Neural cell (in vitro differentiated cells): ENCODE data around the gene CCER1. TPM values are rescaled to one million over a fixed set of nuclear protein-coding genes. Genes with fewer than 3 reads are reported as not detected.

ENCODE experiments used
- H2AFZ ChIP-seq: fragments of 200-600, 300-800 bp; sonication (generic), shearing (Covaris generic); 2 replicates; pipeline ENCODE4 v1.6.0; 2014; ENCODE audit warnings: low read depth, mild to moderate bottlenecking, antibody characterized with exemption, low read length, moderate library complexity
- H3F3A ChIP-seq: fragments of 200-600 bp; shearing (Covaris generic); 2 replicates; pipeline ENCODE4 v1.6.1; 2016; ENCODE audit warnings: mild to moderate bottlenecking, moderate library complexity, mixed read lengths, antibody characterized with exemption, low read length; ENCODE audit not compliant: insufficient read depth, poor library complexity, severe bottlenecking
- H3K27ac ChIP-seq: fragments of 200-600, 300-800 bp; sonication (generic), shearing (Covaris generic); 2 replicates; pipeline ENCODE4 v1.5.1; 2014; ENCODE audit warnings: mild to moderate bottlenecking, low read length, moderate library complexity
- H3K27me3 ChIP-seq: fragments of 300-800, 200-600 bp; sonication (generic), shearing (Covaris generic); 2 replicates; pipeline ENCODE4 v1.6.0; 2014; ENCODE audit warnings: mild to moderate bottlenecking, low read depth, low read length, moderate library complexity; ENCODE audit not compliant: insufficient read depth
- H3K36me3 ChIP-seq: fragments of 300-800, 200-600 bp; sonication (generic), shearing (Covaris generic); 2 replicates; pipeline ENCODE4 v1.5.1; 2014; ENCODE audit warnings: mild to moderate bottlenecking, antibody characterized with exemption, low read length, moderate library complexity; ENCODE audit not compliant: insufficient read depth
- H3K4me2 ChIP-seq: fragments of 300-800, 200-600 bp; sonication (generic), shearing (Covaris generic); 2 replicates; pipeline ENCODE4 v1.6.0; 2014; ENCODE audit warnings: mild to moderate bottlenecking, low read length
- H3K4me3 ChIP-seq: fragments of 300-800, 200-600 bp; sonication (generic), shearing (Covaris generic); 2 replicates; pipeline ENCODE4 v1.5.1; 2014; ENCODE audit warnings: mild to moderate bottlenecking, low read length, moderate library complexity
- H3K79me2 ChIP-seq: fragments of 200-600 bp; shearing (Covaris generic); replicated peaks from 2 replicates; pipeline ENCODE4 v1.6.0; 2014; ENCODE audit warnings: mild to moderate bottlenecking, low read length, moderate library complexity; ENCODE audit not compliant: insufficient read depth
- H3K9ac ChIP-seq: fragments of 300-800, 200-600 bp; sonication (generic), shearing (Covaris generic); 2 replicates; pipeline ENCODE4 v1.6.1; 2016; ENCODE audit warnings: mild to moderate bottlenecking, low read length, mixed read lengths
- H3K9me2 ChIP-seq: fragments of 200-600 bp; shearing (Covaris generic); 2 replicates; pipeline ENCODE4 v1.6.1; 2016; ENCODE audit warnings: mild to moderate bottlenecking, low read length, mixed read lengths; ENCODE audit not compliant: insufficient read depth
- H3K9me3 ChIP-seq: fragments of 200-600, 300-800 bp; sonication (generic), shearing (Covaris generic); 2 replicates; pipeline ENCODE4 v1.6.1; 2016; ENCODE audit warnings: mild to moderate bottlenecking, mixed run types, low read length, moderate library complexity, mixed read lengths
- H4K20me1 ChIP-seq: fragments of 200-600 bp; shearing (Covaris generic); 2 replicates; pipeline ENCODE4 v1.6.1; 2016; ENCODE audit warnings: mild to moderate bottlenecking, mixed run types; ENCODE audit not compliant: insufficient read depth
- CTCF ChIP-seq: fragments of 450-650 bp; IDR thresholded peaks from 2 replicates; pipeline ENCODE4 v1.5.1; 2014; ENCODE audit warnings: antibody characterized with exemption, mild to moderate bottlenecking, moderate library complexity; ENCODE audit not compliant: poor library complexity, severe bottlenecking
- EP300 ChIP-seq: fragments of 450-650 bp; conservative IDR thresholded peaks from 2 replicates; pipeline ENCODE4 v1.6.1; 2014; ENCODE audit warnings: antibody characterized with exemption, mild to moderate bottlenecking, moderate library complexity; ENCODE audit not compliant: poor library complexity, severe bottlenecking
- EZH2 ChIP-seq: fragments of 200-600, 300-800 bp; shearing (Covaris generic), sonication (generic); IDR thresholded peaks from 2 replicates; pipeline ENCODE4 v1.6.1; 2014; ENCODE audit warnings: antibody characterized with exemption, low read length, borderline replicate concordance, mild to moderate bottlenecking; ENCODE audit not compliant: insufficient read depth, poor library complexity, severe bottlenecking
- MXI1 ChIP-seq: fragments of 450-650 bp; conservative IDR thresholded peaks from 2 replicates; pipeline ENCODE4 v1.6.1; 2014; ENCODE audit warnings: antibody characterized with exemption, mild to moderate bottlenecking; ENCODE audit not compliant: poor library complexity, severe bottlenecking
- POLR2AphosphoS5 ChIP-seq: IDR thresholded peaks from 2 replicates; pipeline ENCODE4 v1.6.1; 2012
- RAD21 ChIP-seq: fragments of 450-650 bp; conservative IDR thresholded peaks from 2 replicates; pipeline ENCODE4 v1.6.1; 2014; ENCODE audit warnings: antibody characterized with exemption, mild to moderate bottlenecking, moderate library complexity
- REST ChIP-seq: IDR thresholded peaks from 2 replicates; pipeline ENCODE4 v1.6.1; 2012; ENCODE audit warnings: borderline replicate concordance
- SMC3 ChIP-seq: fragments of 450-650 bp; conservative IDR thresholded peaks from 2 replicates; pipeline ENCODE4 v1.6.1; 2014; ENCODE audit warnings: antibody characterized with exemption, mild to moderate bottlenecking, moderate library complexity; ENCODE audit not compliant: poor library complexity
- TAF1 ChIP-seq: IDR thresholded peaks from 2 replicates; pipeline ENCODE4 v1.6.1; 2012; ENCODE audit warnings: low read depth
- polyA plus RNA-seq: library from polyadenylated mRNA; depleted of rRNA; stranded (reverse); fragments of >200 nt; gene quantifications from 2 replicates; pipeline ENCODE4 v1.2.3, GENCODE V29; 2014

CCER1 gene
- polyA plus RNA-seq, 1 donor from 2014 or later = not detected

GRCh38 chr12:90909069-90909770, 45.8 kb downstream of the CCER1 start:
- no peaks in the 10 kb centered on the region for H3K36me3 ChIP-seq
- H3K4me3 ChIP-seq = no peak overlapping the region
- no peaks in the 10 kb centered on the region for H3K27me3 ChIP-seq
- H3K9me3 ChIP-seq = no peaks in the 10 kb centered on the region
- H3K9me2 ChIP-seq = no peaks in the 10 kb centered on the region
- H3K4me2 ChIP-seq = no peak overlapping the region
- no peaks in the 10 kb centered on the region for H3K79me2 ChIP-seq
- H3K9ac ChIP-seq = no peak overlapping the region
- H2AFZ ChIP-seq = no peak overlapping the region
- no peaks in the 10 kb centered on the region for H3F3A ChIP-seq
- H4K20me1 ChIP-seq = no peaks in the 10 kb centered on the region
- no peak for TF ChIP-seq MXI1
- TF ChIP-seq EZH2 = no peak
- TF ChIP-seq RAD21 = peak; percentile 75
- TF ChIP-seq EP300 = no peak
- TF ChIP-seq SMC3 = peak; percentile 77
- no peak for TF ChIP-seq REST
- no peak for TF ChIP-seq POLR2AphosphoS5
- peak; percentile 73 for TF ChIP-seq CTCF
- no peak for TF ChIP-seq TAF1
- no peak overlapping the region for H3K27ac ChIP-seq

GRCh38 chr12:90908465-90908864, 46.5 kb downstream of the CCER1 start:
- Histone ChIP-seq H3K4me2 (no peak overlapping the region), H3K9me2 (no peaks in the 10 kb centered on the region), H3K27me3 (no peaks in the 10 kb centered on the region)

More at GRCh38 chr12:90908465-90908864, 46.5 kb downstream of the CCER1 start:
- H3K4me3 ChIP-seq = no peak overlapping the region
- no peak overlapping the region for H2AFZ ChIP-seq
- H3K27ac ChIP-seq = no peak overlapping the region
- H3K79me2 ChIP-seq = no peaks in the 10 kb centered on the region
- H4K20me1 ChIP-seq = no peaks in the 10 kb centered on the region
- no peak for TF ChIP-seq EZH2
- no peak for TF ChIP-seq RAD21
- no peak for TF ChIP-seq POLR2AphosphoS5
- TF ChIP-seq SMC3 = no peak
- TF ChIP-seq EP300 = no peak
- no peak for TF ChIP-seq REST
- no peak for TF ChIP-seq CTCF
- no peaks in the 10 kb centered on the region for H3F3A ChIP-seq
- H3K9ac ChIP-seq = no peak overlapping the region
- no peaks in the 10 kb centered on the region for H3K36me3 ChIP-seq
- H3K9me3 ChIP-seq = no peaks in the 10 kb centered on the region
